CD4-positive, alpha-beta memory T cell (primary cell): Measurements from ENCODE around the gene NOS2. TPM values are rescaled to one million over a fixed set of nuclear protein-coding genes. Genes with fewer than 3 reads are reported as not detected.
"Not testable (repeated sequence)": the region's sequence is repeated elsewhere in the genome, so short reads cannot be mapped to it uniquely, and the experiment has no call there.

Experiments used
- CTCF ChIA-PET: fragments of 350-600 bp; sonication (Branson Sonifier 250); formaldehyde crosslinking; loops from one replicate; lab custom pipeline; 2021; ENCODE audit warnings: inconsistent platforms; ENCODE audit not compliant: partially characterized antibody; lab: Charles Lee
- POLR2A ChIA-PET: fragments of 350-600 bp; sonication (Branson Sonifier 250); formaldehyde crosslinking; loops from one replicate; lab custom pipeline; 2021; ENCODE audit not compliant: partially characterized antibody; lab: Charles Lee
- DNase-seq, 5 donors: peaks; one replicate each; pipeline versions ENCODE4 v3.0.0 to v3.0.0-alpha.2; 2020 to 2022; ENCODE audit warnings: mixed read lengths in 1 of 5
- H3K27ac ChIP-seq: one replicate; pipeline ENCODE4 v1.7.0; 2013; ENCODE audit warnings: low read depth, low read length
- H3K27me3 ChIP-seq: 2 replicates; pipeline ENCODE4 v1.7.0; 2013; ENCODE audit warnings: mild to moderate bottlenecking, low read length, moderate library complexity; ENCODE audit not compliant: insufficient read depth
- H3K36me3 ChIP-seq: 2 replicates; pipeline ENCODE4 v1.7.0; 2013; ENCODE audit warnings: mild to moderate bottlenecking, low read length, moderate library complexity; ENCODE audit not compliant: insufficient read depth
- H3K4me1 ChIP-seq: 2 replicates; pipeline ENCODE4 v1.7.0; 2013; ENCODE audit warnings: mild to moderate bottlenecking, low read length, moderate library complexity; ENCODE audit not compliant: insufficient read depth
- H3K4me3 ChIP-seq, 2 donors: one replicate each; pipeline ENCODE4 v1.7.0; 2013; ENCODE audit warnings: low read length in 2 of 2, mild to moderate bottlenecking in 1 of 2
- H3K9me3 ChIP-seq, 2 donors: one replicate each; pipeline ENCODE4 v1.7.0; 2013; ENCODE audit warnings: low read length in 2 of 2, control low read depth in 1 of 2; ENCODE audit not compliant: control insufficient read depth in 1 of 2
- H3K27ac Mint-ChIP-seq, 7 donors: one replicate each; pipeline ENCODE4 v1.8.0; 2020 to 2021; ENCODE audit warnings: mixed read lengths in 7 of 7, mild to moderate bottlenecking in 6 of 7, inconsistent platforms in 3 of 7, moderate library complexity in 3 of 7
- H3K27me3 Mint-ChIP-seq, 2 donors: one replicate each; pipeline ENCODE4 v1.8.0; 2020 to 2021; ENCODE audit warnings: mixed read lengths in 2 of 2
- H3K36me3 Mint-ChIP-seq, 2 donors: one replicate each; pipeline ENCODE4 v1.8.0; 2020 to 2021; ENCODE audit warnings: mixed read lengths in 2 of 2, inconsistent platforms in 1 of 2, mild to moderate bottlenecking in 1 of 2
- H3K4me1 Mint-ChIP-seq, 4 donors: one replicate each; pipeline ENCODE4 v1.8.0; 2020 to 2021; ENCODE audit warnings: mixed read lengths in 4 of 4, mild to moderate bottlenecking in 1 of 4
- H3K4me3 Mint-ChIP-seq, 8 donors: one replicate each; pipeline ENCODE4 v1.8.0; 2020 to 2021; ENCODE audit warnings: mixed read lengths in 8 of 8, mild to moderate bottlenecking in 7 of 8, moderate library complexity in 6 of 8, inconsistent platforms in 3 of 8
- H3K9me3 Mint-ChIP-seq, 8 donors: one replicate each; pipeline ENCODE4 v1.8.0; 2020 to 2021; ENCODE audit warnings: mixed read lengths in 8 of 8, mild to moderate bottlenecking in 5 of 8, inconsistent platforms in 3 of 8, moderate library complexity in 1 of 8
- intact Hi-C: fragments of 100-400 bp; cut with micrococcal nuclease; formaldehyde crosslinking; loops from one replicate; pipeline ENCODE4 v1.15.1; 2023
- polyA plus RNA-seq, 2 donors: library from polyadenylated mRNA; unstranded; fragments of 300-500 nt; fragmentation: Illumina TruSeq; gene quantifications; one replicate each; pipeline ENCODE4 v1.2.3, GENCODE V29; 2021
- total RNA-seq, 2 experiments: library from RNA; stranded (reverse); gene quantifications; one replicate each; pipeline ENCODE4 v1.2.3, GENCODE V29; 2021

Gene NOS2
- total and polyA plus RNA-seq, 4 experiments from 2014 or later: 0.09 to 0.14 (median 0.11) TPM; not detected in 1

DNA sequence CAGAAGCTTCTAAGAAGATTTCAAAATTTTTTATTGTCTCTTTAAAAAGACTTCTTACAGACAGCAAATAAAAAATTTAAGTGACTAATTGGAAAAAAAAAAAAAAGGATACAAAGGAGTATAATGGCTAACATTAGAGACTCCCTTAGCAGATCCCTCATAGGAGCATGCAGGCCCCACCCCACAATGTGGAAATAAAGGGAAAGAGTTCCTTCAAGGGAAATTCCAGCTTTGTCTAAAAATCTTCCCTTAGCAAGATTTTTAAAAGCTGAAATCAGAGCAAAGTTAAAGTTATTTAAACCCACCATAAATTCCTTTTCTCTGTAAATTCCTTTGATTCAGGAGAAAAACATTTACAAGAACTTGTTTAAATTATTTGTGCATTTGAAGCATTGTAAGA lies 32.5 kb upstream of the NOS2 start:
- Histone ChIP-seq H3K27me3 (no peaks in the 10 kb centered on the region), H3K36me3 (no peaks in the 10 kb centered on the region), H3K4me1 (no peaks in the 10 kb centered on the region), H3K9me3 (no peaks in the 10 kb centered on the region), H3K27ac (no peak overlapping the region), H3K4me3 (no peak overlapping the region)
- peaks cover 0 to 4% (median 2%) of the 10 kb centered on the region in 8 donors for H3K9me3 Mint-ChIP-seq
- intact Hi-C loops: no loop called here
- peaks cover 0 to 2% of the 10 kb centered on the region in 2 donors for H3K27me3 Mint-ChIP-seq
- no peaks in the 10 kb centered on the region for H3K36me3 Mint-ChIP-seq
- CTCF ChIA-PET: interaction anchor here (1.0 kb wide), 1 partner anchor 27 kb away, joined by 3 read pairs; no protein-coding TSS in a partner anchor
- POLR2A ChIA-PET: no interaction called here
- H3K4me3 Mint-ChIP-seq: no peak overlapping the region
- DNase-seq: no peak
- no peaks in the 10 kb centered on the region for H3K4me1 Mint-ChIP-seq
- no peak overlapping the region for H3K27ac Mint-ChIP-seq

DNA sequence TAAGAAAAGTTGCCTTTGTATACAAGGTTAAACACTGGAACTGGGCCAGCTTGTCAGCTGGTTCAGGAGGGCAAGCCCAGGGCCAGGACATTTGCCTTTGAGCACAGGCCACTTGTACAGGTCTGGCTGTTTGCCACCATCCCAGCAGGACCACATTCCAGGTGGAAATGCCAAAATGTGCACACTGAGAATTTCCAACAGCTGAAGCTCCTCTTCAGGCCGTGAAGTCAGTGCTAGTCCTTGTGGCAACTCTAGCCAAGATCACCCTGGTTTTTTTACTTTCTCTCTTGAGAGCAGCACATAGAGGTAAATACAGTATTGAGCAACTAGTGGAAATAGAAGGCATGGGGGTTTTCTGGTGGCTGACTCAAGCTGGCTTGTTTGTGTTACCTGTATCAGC lies 29.6 kb upstream of the NOS2 start:
- H3K27me3 Mint-ChIP-seq, H3K4me1 Mint-ChIP-seq, H3K27ac Mint-ChIP-seq, H3K36me3 Mint-ChIP-seq, intact Hi-C loops, H3K4me1 ChIP-seq, H3K9me3 Mint-ChIP-seq, H3K36me3 ChIP-seq, CTCF ChIA-PET, H3K9me3 ChIP-seq, H3K4me3 ChIP-seq, H3K4me3 Mint-ChIP-seq, H3K27ac ChIP-seq, DNase-seq, H3K27me3 ChIP-seq, POLR2A ChIA-PET: not testable (repeated sequence)

DNA sequence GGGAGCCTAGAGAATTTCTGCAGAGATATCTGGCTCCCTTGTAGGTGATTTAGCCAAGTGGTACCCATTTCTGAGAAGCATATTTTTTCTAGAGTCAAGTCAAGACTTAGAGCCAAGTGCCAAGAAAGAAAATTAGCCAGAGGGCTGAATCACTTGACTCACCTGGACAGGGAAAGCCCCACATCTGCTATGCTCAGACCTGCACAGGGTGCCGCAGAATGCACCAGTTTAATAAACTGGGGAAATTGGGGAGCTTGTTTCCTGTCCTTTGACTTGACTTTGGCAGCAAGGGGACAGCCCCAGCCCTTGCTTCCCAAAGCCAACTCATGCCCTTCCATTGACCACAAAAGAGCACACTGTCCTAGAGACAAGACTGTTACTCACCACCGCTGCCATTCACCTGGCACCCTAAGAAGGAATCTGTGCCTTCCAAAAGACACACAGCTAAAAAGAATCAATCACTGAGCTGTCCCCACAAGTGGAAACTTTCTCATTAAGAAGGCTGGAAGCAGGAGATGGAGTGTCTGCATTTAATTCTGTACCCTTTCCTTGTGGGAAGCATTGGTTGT lies 28.9 kb upstream of the NOS2 start:
- H3K27ac Mint-ChIP-seq, DNase-seq, intact Hi-C loops, H3K36me3 Mint-ChIP-seq, H3K9me3 ChIP-seq, H3K27me3 ChIP-seq, CTCF ChIA-PET, H3K27ac ChIP-seq, H3K4me3 Mint-ChIP-seq, H3K4me1 ChIP-seq, H3K4me3 ChIP-seq, H3K27me3 Mint-ChIP-seq, POLR2A ChIA-PET, H3K4me1 Mint-ChIP-seq, H3K36me3 ChIP-seq, H3K9me3 Mint-ChIP-seq: not testable (repeated sequence)

GRCh38 chr17:27825459-27825858 lies 25.1 kb upstream of the NOS2 start:
- peaks cover 2 to 4% of the 10 kb centered on the region in 2 donors for H3K27me3 Mint-ChIP-seq
- ChIA-PET CTCF (interaction anchor here (1.5 kb wide), 1 partner anchor 20 kb away, joined by 4 read pairs; no protein-coding TSS in a partner anchor), POLR2A (no interaction called here)
- Histone ChIP-seq H3K27me3 (no peaks in the 10 kb centered on the region), H3K36me3 (no peaks in the 10 kb centered on the region), H3K9me3 (peaks cover 0 to 5% of the 10 kb centered on the region in 2 donors), H3K4me1 (no peaks in the 10 kb centered on the region), H3K27ac (no peak overlapping the region), H3K4me3 (no peak overlapping the region)
- no peak for DNase-seq
- peaks cover 0 to 9% of the 10 kb centered on the region in 2 donors for H3K36me3 Mint-ChIP-seq
- H3K9me3 Mint-ChIP-seq: peaks cover 2 to 27% (median 25%) of the 10 kb centered on the region in 8 donors
- intact Hi-C loops: no loop called here
- H3K4me1 Mint-ChIP-seq: no peaks in the 10 kb centered on the region
- no peak overlapping the region for H3K27ac Mint-ChIP-seq
- H3K4me3 Mint-ChIP-seq: no peak overlapping the region

- no peak overlapping the region for H3K4me3 Mint-ChIP-seq
- Histone ChIP-seq H3K4me1 (no peaks in the 10 kb centered on the region), H3K27me3 (no peaks in the 10 kb centered on the region), H3K4me3 (no peak overlapping the region), H3K9me3 (peaks cover 0 to 5% of the 10 kb centered on the region in 2 donors), H3K36me3 (no peaks in the 10 kb centered on the region), H3K27ac (no peak overlapping the region)
- intact Hi-C loops: no loop called here
- peak overlapping the region in 1 of 7 donors; percentile 70 for H3K27ac Mint-ChIP-seq
- no peak for DNase-seq
- peaks cover 0 to 10% of the 10 kb centered on the region in 2 donors for H3K36me3 Mint-ChIP-seq
- H3K4me1 Mint-ChIP-seq: no peaks in the 10 kb centered on the region
- CTCF ChIA-PET: interaction anchor here (1.4 kb wide), 1 partner anchor 55 kb away, joined by 5 read pairs; no protein-coding TSS in a partner anchor
- peaks cover 2 to 4% of the 10 kb centered on the region in 2 donors for H3K27me3 Mint-ChIP-seq
- peaks cover 2 to 29% (median 25%) of the 10 kb centered on the region in 8 donors for H3K9me3 Mint-ChIP-seq
- POLR2A ChIA-PET: no interaction called here
Measured at GRCh38 chr17:27824745-27825144, 24.4 kb upstream of the NOS2 start.

- Histone ChIP-seq H3K36me3 (no peaks in the 10 kb centered on the region), H3K4me1 (no peaks in the 10 kb centered on the region), H3K4me3 (no peak overlapping the region), H3K9me3 (peaks cover 0 to 5% of the 10 kb centered on the region in 2 donors), H3K27ac (no peak overlapping the region), H3K27me3 (no peaks in the 10 kb centered on the region)
- Mint-ChIP-seq H3K27me3 (peaks cover 2 to 4% of the 10 kb centered on the region in 2 donors), H3K36me3 (peaks cover 0 to 10% of the 10 kb centered on the region in 2 donors), H3K4me3 (no peak overlapping the region), H3K9me3 (peaks cover 2 to 29% (median 26%) of the 10 kb centered on the region in 8 donors), H3K27ac (peak overlapping the region in 1 of 7 donors; percentile 70), H3K4me1 (no peaks in the 10 kb centered on the region)
- CTCF ChIA-PET: interaction anchor here (1.2 to 1.4 kb wide), 2 partner anchors 19 to 56 kb away, joined by 5 read pairs; no protein-coding TSS in a partner anchor
- DNase-seq: no peak
- POLR2A ChIA-PET: no interaction called here
- intact Hi-C loops: no loop called here
Measured at GRCh38 chr17:27824176-27824715, 23.9 kb upstream of the NOS2 start.

- H3K4me3 ChIP-seq, DNase-seq, H3K27me3 Mint-ChIP-seq, H3K27ac Mint-ChIP-seq, H3K9me3 ChIP-seq, H3K27me3 ChIP-seq, H3K4me1 ChIP-seq, intact Hi-C loops, H3K36me3 ChIP-seq, H3K27ac ChIP-seq, H3K4me1 Mint-ChIP-seq, POLR2A ChIA-PET, H3K4me3 Mint-ChIP-seq: not testable (repeated sequence)
- CTCF ChIA-PET: interaction anchor here (2.1 kb wide), 1 partner anchor 17 kb away, joined by 6 read pairs; no protein-coding TSS in a partner anchor
- Mint-ChIP-seq H3K36me3 (peaks cover 0 to 10% of the 10 kb centered on the region in 2 donors), H3K9me3 (peaks cover 2 to 29% (median 28%) of the 10 kb centered on the region in 8 donors)
Measured at GRCh38 chr17:27822108-27822507, 21.8 kb upstream of the NOS2 start.
